ENCODE results near the gene KIF13A. TPM values are rescaled to one million over a fixed set of nuclear protein-coding genes. Genes with fewer than 3 reads are reported as not detected.
A peak's percentile ranks its signal among the peaks of the same experiment; 100 is the strongest.

The KIF13A gene
- total and polyA plus RNA-seq, 2 donors (not counting 3 experiments of a cell fraction or from before 2014, with no cell fraction given): 24.9 to 65.8 TPM

DNA sequence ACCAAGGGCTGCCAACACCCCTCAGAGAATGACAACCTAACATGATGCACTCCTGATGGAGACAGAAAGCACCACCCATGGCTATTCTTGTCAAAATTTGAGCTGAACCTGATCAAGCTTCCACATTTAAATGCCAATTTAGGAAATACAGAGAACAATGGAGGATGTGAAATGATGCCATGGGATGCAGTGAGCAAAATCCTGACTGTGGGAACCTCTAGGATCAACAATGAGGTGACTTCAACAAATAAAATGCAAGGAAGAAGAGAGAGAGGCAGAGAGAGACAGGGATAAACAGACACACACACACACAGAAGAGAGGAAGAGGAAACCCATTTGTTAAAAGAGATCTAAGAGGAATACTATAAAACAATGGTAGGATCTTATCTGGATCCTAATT lies 161.1 kb downstream of the KIF13A start:
- dilution Hi-C loops (cut with MboI; ENCODE audit: extremely low pct_ligation_motif_present, low sequenced_read_pairs): no loop called here
- Histone ChIP-seq H3K9me3 (replicated peaks; ENCODE audit: control insufficient read depth, insufficient read depth, low read length) (no peaks in the 10 kb centered on the region), H3K27me3 (ENCODE audit: control insufficient read depth in 2 of 2, insufficient read depth in 2 of 2, low read length in 2 of 2) (no peaks in the 10 kb centered on the region), H3K4me3 (replicated peaks in 1 of 3; ENCODE audit: insufficient read depth in 1 of 3, low read depth in 1 of 3, low read length in 3 of 3) (no peak overlapping the region), H3K9ac (replicated peaks; ENCODE audit: extremely low read depth, insufficient read depth, low read length) (no peak overlapping the region), H3K27ac (ENCODE audit: insufficient read depth, low read depth, low read length) (peak overlapping the region; percentile 33), H3K4me1 (ENCODE audit: control insufficient read depth, extremely low read depth, insufficient read depth, low read length) (peaks cover 16% of the 10 kb centered on the region), H4K20me1 (replicated peaks; ENCODE audit: control insufficient read depth, extremely low read depth, insufficient read depth, low read length) (no peaks in the 10 kb centered on the region), H2AFZ (ENCODE audit: low read depth, low read length) (no peak overlapping the region), H3K79me2 (ENCODE audit: control insufficient read depth, insufficient read depth, low read length) (no peaks in the 10 kb centered on the region), H3K9me1 (replicated peaks; ENCODE audit: control insufficient read depth, extremely low read depth, insufficient read depth, low read length) (no peaks in the 10 kb centered on the region), H3K4me2 (ENCODE audit: insufficient read depth, low read length) (no peak overlapping the region), H3K36me3 (ENCODE audit: control insufficient read depth in 2 of 2, extremely low read depth in 1 of 2, insufficient read depth in 2 of 2, low read length in 2 of 2) (peaks cover 5 to 11% of the 10 kb centered on the region in 2 experiments)
- BruUV-seq (replicated peaks): no TSS peak
- ChIA-PET CTCF (interaction anchor here (0.6 to 0.9 kb wide), 2 partner anchors 9 to 11 kb away, joined by 3 read pairs; no protein-coding TSS in a partner anchor), POLR2A (no interaction called here)
- TF ChIP-seq, protein P1, sequence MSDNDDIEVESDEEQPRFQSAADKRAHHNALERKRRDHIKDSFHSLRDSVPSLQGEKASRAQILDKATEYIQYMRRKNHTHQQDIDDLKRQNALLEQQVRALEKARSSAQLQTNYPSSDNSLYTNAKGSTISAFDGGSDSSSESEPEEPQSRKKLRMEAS (IDR thresholded peaks at IDR 0.05; ENCODE audit: insufficient read depth, insufficient read length): no peak
- TF ChIP-seq FOS (IDR thresholded peaks at IDR 0.05; ENCODE audit: borderline replicate concordance, insufficient read depth, low read length): no peak
- TF ChIP-seq EZH2 (IDR thresholded peaks at IDR 0.05; ENCODE audit: borderline replicate concordance, low read depth, low read length, severe bottlenecking): no peak
- TF ChIP-seq JUN (IDR thresholded peaks at IDR 0.05; ENCODE audit: borderline replicate concordance, insufficient read depth, insufficient read length, low read depth): peak; percentile 29
- TF ChIP-seq POLR2A (IDR thresholded peaks at IDR 0.05; ENCODE audit: low read depth, low read length): no peak
- TF ChIP-seq MYC (IDR thresholded peaks at IDR 0.05; ENCODE audit: low read depth, low read length): no peak
- TF ChIP-seq, protein P2, sequence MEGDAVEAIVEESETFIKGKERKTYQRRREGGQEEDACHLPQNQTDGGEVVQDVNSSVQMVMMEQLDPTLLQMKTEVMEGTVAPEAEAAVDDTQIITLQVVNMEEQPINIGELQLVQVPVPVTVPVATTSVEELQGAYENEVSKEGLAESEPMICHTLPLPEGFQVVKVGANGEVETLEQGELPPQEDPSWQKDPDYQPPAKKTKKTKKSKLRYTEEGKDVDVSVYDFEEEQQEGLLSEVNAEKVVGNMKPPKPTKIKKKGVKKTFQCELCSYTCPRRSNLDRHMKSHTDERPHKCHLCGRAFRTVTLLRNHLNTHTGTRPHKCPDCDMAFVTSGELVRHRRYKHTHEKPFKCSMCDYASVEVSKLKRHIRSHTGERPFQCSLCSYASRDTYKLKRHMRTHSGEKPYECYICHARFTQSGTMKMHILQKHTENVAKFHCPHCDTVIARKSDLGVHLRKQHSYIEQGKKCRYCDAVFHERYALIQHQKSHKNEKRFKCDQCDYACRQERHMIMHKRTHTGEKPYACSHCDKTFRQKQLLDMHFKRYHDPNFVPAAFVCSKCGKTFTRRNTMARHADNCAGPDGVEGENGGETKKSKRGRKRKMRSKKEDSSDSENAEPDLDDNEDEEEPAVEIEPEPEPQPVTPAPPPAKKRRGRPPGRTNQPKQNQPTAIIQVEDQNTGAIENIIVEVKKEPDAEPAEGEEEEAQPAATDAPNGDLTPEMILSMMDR (IDR thresholded peaks at IDR 0.05; ENCODE audit: extremely low read depth in 1 of 2, insufficient read depth in 1 of 2, low read depth in 1 of 2, low read length in 2 of 2): no peak
- FAIRE-seq (no peak), DNase-seq (ENCODE audit: low read depth, low spot score) (peak; percentile 37)
- intact Hi-C loops (cut with micrococcal nuclease): no loop called here

Measured in endothelial cell of umbilical vein (primary cell).